GM12865 (cell line): Measurements from ENCODE around the gene TUBA8.

Experiments used
- DNase-seq: peaks from one replicate; pipeline ENCODE4 v3.0.0; 2010; ENCODE audit warnings: low read depth
- H3K4me3 ChIP-seq: 2 replicates; pipeline ENCODE4 v1.5.1; 2011; ENCODE audit warnings: mild to moderate bottlenecking, low read depth, low read length, control low read depth
- CTCF ChIP-seq: IDR thresholded peaks from 2 replicates; pipeline ENCODE4 v1.5.1; 2011; ENCODE audit warnings: low read length, control low read depth, low read depth, inconsistent platforms; ENCODE audit not compliant: insufficient read depth; ENCODE audit errors: missing control alignments

TUBA8 gene

GRCh38 chr22:18078329-18079041 lies 32.1 kb upstream of the TUBA8 start:
- no peak for TF ChIP-seq CTCF
- peak overlapping the region; percentile 85 for H3K4me3 ChIP-seq
- DNase-seq = peak; percentile 84

- no peak for DNase-seq
These were observed 30.8 kb upstream of the TUBA8 start for GRCh38 chr22:18079706-18080233.

GRCh38 chr22:18081416-18081815 lies 29.2 kb upstream of the TUBA8 start:
- no peak for DNase-seq
- no peak for TF ChIP-seq CTCF
- no peak overlapping the region for H3K4me3 ChIP-seq

More at GRCh38 chr22:18079706-18080233, 30.8 kb upstream of the TUBA8 start:
- TF ChIP-seq CTCF = no peak
- peak overlapping the region; percentile 85 for H3K4me3 ChIP-seq

GRCh38 chr22:18082467-18082866 lies 28.1 kb upstream of the TUBA8 start:
- DNase-seq = no peak
- H3K4me3 ChIP-seq = no peak overlapping the region
- TF ChIP-seq CTCF = no peak

GRCh38 chr22:18083406-18083805 lies 27.2 kb upstream of the TUBA8 start:
- DNase-seq = no peak
- no peak for TF ChIP-seq CTCF
- no peak overlapping the region for H3K4me3 ChIP-seq

- H3K4me3 ChIP-seq = no peak overlapping the region
- DNase-seq = no peak
- TF ChIP-seq CTCF = no peak
These were observed 25.4 kb upstream of the TUBA8 start for GRCh38 chr22:18085188-18085587.

GRCh38 chr22:18087350-18087855 lies 23.2 kb upstream of the TUBA8 start:
- no peak overlapping the region for H3K4me3 ChIP-seq
- no peak for TF ChIP-seq CTCF
- no peak for DNase-seq
